Fibroblast of peridontal ligament (primary cell): ENCODE measurements around the gene TRPC4AP.

Experiments used
- DNase-seq: peaks from one replicate; pipeline ENCODE4 v3.0.0-alpha.2; 2010; ENCODE audit errors: extremely low read depth

The TRPC4AP gene

DNA sequence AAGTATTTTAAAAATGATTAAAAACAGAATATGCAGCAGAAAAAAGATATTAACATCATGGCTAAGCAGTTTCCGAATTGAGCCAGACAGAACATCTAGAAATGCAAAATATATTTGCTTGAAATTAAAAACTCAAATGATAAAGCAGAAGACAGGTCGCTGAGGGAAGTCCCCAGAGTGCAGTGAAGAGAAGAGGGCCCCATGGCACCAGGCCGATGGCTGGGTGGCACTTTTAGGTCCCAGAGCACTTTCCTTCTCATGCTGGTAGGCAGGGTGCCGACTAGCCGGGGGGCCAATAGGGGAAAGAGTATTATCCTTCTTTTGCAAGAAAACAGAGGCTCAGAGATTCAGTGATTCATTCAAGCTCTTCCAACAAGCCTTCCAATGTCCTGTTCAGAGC is 78.1 kb downstream of the TRPC4AP start:
- no peak for DNase-seq

DNA sequence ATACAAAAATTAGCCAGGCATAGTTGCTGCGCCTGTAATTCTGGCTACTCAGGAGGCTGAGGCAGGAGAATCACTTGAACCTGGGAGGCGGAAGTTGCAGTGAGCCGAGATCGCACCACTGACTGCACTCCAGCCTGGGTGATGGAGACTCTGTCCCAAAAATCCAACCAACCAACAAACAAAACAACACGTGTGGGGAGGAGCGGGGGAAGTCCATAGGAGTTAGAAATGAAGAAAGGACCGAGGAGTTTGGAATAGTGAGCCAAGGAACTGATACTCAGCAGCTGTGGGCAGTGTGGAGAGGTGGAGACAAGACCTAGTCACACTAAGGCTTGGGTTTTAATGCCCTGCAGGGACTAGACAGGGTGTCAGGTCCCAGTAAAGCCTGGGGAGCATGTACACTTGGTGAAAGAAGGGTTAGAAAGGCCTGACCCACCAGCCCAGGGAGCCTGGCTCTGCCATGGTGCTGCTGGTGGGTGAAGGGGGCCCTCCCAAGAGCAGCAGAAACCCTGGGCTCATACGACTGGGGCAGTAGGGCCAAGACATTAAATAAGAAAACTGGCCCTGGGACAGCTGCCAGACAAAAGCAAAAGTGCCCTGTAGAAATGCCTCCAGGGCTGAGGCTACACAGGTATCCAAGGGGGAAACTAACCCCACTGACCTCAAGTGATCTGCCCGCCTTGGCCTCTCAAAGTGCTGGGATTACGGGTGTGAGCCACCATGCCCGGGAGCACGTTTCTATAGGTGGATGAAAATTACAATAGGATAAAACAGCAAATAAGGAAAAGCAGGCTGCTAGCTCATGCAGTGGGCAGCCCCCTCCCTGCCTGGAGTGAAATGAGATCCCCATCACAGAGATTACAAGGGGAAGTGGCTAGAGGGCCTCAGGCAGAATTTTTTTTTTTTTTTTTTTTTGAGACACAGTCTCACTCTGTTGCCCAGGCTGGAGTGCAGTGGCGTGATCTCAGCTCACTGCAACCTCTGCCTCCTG is 78.9 kb downstream of the TRPC4AP start:
- no peak for DNase-seq

DNA sequence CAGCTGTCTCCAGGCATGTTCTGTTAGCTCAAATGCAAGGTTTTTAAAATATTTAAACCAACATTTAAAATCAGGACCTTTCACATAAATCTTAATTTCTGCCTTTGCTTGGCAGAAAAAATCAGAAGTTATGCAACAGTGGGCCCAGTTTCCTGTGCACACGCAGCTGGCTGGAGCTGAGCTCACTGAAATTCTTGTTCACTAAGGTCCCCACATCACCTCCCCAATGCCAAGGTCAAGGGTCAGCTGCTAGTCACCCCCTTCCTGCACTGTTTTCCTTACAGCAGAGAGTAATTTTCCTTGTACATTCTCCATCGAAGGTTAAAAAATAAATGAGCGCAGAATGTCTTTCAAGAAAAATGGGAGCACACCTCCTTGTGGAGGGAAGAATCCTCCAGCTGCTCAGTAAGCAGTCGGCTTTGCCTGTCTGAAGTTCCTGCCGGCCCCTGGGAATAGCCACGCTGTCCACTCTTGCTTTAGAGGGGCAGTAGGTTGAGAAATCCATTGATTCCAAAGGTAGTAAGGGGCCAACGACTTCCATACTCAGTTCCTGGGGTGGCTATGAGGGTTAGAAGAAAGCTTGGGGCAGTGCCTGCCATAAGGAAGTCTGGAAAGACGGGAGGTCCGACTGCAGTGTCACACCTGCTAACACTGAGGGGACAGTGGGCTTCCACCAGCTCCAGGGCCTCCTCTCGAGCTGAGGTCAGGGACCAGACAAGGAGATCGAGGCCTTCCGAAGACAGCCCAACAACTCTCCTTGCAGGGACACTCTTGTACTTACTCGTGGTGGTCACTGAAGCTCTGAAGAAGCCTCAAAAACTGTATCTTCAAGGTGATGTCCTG is 80.2 kb downstream of the TRPC4AP start:
- DNase-seq: no peak

DNA sequence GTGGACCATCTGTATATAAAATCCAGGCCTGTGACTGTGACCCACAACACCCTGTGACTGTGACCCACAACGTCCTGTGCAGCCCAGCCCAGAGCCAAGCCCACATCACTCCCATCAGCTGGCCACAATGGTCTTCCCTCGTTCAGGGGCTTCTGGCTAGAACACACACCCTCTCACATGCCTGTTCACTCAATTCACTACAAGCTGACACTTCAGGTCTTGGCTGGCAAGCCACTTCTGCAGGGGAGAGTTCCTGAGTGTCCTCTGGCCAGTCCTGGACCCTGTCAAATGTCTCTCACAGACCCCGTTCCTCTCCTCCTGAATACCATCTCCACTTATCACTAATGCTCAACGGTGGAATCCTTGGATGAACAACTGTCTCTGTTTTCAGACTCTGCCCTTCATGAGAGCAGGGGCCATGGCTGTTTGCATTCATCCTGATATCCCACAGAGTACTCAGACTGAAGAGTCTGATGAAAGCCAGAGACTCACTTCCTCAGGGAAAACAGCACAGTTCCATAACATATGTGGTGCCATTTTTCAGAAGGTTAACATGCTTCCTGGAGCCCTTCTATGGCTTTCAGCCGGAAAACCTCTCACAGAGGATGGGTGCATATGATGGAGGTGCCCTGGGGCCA is 80.9 kb downstream of the TRPC4AP start:
- DNase-seq: no peak

DNA sequence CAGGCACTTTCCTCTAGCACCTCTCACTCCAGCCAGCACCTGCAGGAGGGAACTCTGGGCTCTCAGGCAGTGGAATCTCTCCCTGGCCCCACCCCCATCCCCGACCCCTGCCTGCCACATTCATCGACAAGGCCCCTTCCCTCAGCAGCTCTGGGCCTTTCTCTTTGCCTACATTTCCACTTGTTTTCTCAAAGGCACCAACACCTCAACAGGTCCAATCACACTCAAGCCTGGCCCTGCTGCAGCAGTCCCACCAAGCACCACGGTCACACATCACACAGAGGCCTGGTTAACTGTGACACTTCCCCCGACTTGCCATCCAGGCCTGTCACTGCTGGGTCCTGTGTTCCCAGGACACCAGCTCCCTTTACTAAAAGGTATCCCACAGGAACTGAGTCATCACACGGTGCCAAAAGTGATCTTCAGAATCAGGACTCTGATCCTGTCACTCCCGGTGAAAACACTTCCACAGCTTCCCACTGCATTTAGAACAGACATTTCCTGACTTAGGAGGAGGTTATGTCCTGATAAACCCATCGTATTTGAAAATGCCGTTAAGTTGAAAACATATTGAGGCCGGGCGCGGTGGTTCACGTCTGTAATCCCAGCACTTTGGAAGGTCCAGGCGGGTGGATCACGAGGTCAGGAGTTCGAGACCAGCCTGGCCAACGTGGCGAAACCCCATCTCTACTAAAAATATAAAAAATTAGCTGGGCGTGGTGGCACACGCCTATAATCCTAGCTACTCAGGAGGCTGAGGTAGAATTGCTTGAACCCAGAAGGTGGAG is 82.0 kb downstream of the TRPC4AP start:
- DNase-seq: no peak

DNA sequence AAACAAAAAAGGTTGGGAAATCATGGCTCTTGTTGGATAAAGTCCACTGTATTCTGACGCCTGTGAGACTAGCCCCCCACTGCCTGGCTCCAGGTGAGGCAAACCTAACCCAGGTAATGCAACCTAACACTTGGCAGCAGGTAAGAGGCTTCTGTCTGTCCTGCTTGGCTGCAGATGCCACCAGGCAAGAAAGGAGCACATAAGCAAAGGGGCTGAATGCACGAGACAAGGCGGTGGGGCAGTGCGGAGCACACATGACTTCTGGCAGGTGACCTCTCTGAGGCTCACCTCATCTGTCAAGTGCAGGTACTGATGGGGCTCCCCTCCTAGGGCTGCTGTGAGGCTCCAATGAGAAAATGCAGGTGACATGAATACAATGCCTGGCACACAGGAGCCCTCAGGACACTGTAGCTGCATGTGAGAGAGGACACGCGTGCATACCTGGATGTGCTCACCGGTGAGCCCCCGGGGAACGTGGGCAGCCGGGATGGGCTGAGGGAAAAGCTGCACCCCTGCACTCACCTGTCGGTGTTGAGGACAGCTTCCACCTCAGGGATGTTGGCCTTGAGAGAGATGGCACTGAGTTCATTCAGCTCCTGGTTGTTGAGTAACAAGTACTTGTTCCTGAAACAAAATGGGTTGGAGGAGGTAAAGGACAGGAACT is 82.8 kb downstream of the TRPC4AP start:
- no peak for DNase-seq

DNA sequence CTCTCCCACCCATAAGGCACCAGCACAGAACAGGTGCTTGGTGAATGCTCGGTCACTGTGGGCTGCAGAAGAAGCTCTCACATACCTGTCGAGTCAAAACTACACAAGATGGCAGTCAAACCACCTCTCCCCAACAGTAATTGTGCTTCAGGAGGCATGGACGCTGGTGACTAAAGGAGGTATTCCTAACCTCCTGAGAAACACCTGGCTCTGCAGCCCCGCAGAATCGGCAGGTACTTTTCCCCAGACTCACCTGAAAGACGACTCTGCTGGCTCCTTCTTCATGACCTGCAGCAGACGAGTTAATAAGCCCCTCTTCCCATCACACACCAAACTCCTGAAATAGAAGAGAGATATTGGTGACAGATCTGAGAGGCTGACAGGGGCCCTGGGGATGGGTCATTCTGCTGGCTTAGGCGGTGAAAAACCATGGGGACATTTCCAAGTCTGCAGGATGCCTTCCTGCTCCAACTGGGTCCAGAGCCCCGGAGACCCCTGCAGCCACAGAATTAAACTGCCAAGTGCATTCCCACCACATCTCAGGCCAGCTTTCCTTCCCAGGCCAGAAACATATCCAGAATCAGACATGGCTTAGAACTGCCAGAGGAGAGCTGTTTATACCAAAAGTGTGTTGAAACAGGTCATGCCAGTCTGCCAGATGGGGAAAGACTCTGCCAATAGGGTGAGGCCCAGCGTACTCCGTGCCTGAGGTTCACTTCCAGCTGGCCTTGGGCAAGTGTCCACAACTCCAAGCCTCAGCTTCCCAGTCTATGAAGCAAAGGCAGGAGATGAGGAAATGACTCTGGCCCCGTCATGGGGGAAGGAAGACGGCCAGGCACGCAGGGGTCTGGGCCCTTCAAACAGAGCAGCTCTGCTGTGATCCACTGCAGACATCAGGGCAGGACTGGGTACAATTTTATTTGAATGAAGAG is 83.9 kb downstream of the TRPC4AP start:
- peak; percentile 58 for DNase-seq

DNA sequence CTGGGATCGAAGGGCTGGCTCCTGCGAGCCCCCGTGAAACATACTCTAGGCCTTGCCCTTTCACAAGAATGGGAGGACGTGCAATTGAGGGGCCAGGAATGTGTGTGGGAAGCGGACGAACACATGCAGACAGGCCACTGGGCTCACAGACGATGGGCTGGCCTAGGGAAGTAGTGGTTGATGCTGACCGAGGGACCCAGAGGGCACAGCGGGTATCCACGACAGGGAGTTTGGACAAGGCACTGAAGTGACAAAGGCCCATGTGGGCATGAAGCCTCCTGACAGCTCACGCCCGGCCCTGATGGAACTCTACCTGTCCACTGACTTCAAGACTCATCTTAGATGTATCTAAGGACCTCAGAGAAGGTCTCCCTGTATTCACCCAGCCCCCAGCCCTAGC is 84.7 kb downstream of the TRPC4AP start:
- DNase-seq: no peak

DNA sequence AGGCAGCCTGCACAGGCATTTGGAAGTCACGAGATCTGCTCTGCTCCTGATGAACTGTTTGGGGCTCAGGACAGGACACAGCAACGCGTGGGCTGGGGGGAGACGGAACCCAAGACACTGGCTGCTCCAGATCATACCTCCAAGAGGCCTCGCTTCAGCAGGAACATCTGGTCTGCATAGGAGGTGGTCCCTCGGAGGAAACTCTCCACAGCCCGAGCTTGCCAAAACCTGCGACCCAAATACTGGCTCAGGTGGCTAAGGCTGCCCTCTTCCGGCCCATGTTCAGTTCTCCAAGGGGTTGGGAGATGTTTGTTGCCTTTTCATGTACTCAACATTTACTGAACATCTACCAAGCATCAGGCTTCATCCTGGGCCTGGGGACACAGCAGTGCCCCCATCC is 85.2 kb downstream of the TRPC4AP start:
- no peak for DNase-seq

DNA sequence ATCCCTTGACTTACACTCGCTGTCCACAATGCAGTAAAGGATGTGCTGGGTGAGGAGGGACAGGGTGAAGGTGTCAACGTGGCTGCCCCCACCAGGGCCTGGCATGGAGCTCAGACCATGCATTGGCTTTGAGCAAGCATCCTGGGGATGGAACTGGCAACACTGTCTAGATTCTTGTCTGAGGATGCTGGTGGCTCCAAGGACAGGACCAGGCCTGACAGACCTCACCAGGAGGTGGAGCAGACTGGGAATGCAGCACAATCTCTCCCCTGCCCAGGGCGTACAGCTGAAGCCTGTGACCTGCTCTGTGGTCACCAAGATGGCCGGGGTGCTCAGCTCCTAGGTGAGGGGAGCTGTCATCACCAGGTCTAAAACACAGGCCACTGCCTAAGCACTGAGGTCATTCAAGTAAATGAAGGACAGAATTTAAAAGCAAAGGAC is 86.1 kb downstream of the TRPC4AP start:
- no peak for DNase-seq

DNA sequence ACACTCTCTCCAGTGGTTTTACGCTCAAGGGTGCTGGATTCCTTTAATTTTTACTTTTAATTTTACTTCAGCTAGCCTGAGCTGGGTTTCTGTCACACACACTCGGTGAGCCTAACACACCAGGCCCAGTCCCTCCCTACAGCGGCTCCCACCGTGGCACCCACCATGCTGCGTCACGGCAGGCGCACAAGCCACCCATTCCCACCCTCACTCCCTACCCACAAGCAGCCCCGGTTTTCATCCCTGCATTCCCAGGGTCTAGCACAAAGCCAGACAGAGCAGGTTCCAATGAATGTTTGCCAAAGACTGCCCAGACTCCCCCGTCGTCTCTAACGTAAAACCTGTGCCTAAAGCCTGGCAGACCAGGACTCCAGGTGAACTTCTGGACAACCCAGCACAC is 86.6 kb downstream of the TRPC4AP start:
- no peak for DNase-seq

DNA sequence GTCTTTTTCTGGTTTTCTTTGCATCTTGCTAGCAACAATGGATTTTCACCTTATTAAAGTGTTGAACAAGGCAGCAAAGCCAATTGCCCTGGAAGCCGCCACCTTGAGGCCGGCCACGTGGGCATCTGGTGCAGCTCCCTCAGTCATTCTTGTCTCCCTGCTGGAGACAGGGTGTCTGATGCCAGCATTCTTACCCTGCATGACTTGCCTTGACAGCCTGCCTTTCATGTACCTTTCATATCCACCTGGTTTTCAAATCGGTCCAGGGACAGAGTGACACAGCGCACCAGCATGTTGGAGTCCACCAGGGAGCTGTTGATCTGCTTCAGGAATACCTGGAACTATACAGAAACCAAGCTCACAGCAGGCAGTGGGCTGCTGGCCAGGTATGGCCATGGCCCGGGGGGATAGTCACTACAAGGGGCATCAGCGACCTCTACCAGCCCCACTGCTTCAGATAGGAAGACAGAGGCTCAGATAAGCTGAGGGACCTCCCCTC is 87.1 kb downstream of the TRPC4AP start:
- DNase-seq: no peak

DNA sequence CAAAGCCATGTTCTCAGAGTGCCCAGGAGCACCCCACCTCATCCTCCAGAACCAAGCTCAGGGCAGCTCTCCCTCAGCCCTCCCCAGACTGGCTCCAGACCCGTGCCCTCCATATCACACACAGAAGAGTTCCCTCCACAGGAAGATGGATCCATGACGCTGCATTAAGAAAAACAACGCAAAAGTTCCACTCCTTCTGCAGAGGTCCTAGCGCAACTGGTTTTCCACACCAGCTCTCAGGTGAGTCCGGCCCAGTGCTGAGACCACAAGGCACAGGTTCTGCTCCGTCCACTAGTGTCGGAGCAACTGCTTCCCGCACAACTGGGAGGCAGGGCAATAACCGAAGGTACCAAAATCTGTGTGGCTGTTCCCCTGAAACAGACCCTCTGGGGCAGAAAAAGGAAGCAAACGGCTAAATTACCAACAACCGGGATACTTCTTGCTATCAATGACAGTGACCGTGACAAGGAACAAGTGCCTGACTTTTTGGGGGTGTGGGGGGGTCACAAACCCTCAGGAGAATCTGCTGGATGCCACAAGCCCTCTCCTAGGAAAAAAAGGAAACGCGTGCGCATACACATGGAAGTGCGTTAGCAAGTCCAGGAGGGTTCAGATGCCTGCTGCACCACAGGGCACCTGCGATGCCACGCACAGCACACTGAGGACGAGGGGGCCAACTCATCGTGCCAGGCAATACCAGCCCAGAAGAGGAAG is 87.7 kb downstream of the TRPC4AP start:
- no peak for DNase-seq

DNA sequence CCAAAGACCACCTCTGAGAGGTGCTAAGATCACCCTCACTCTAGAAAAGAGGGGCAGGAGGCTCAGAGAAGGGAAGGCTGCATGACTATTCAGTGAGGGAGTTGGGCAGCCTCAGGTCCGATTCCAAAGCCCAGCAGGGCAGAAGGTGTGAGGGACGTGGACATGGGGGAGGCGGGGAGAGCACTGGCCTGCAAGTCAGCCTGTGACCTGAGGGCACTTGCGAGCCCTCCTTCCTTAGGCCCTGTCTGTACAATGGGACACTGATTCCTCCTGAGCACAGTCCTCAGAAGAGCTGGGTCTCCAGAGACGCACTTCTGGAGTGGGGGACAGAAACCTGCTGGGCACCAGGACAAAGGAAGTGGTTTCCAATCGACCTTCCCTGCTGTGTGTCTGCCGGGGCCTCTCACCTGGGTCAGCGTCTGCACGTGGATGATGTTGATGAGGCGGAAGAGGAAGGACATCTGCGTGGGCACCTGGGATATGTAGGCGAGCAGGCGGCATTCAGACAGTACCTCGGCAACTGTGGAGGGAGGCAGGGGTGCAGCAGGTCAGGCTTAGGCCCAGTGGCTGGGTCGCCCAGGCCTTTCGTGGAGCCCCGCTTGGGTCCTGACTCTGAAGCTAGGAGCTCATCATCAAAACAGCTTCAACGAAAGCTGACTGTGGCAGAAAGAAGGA is 88.4 kb downstream of the TRPC4AP start:
- no peak for DNase-seq

DNA sequence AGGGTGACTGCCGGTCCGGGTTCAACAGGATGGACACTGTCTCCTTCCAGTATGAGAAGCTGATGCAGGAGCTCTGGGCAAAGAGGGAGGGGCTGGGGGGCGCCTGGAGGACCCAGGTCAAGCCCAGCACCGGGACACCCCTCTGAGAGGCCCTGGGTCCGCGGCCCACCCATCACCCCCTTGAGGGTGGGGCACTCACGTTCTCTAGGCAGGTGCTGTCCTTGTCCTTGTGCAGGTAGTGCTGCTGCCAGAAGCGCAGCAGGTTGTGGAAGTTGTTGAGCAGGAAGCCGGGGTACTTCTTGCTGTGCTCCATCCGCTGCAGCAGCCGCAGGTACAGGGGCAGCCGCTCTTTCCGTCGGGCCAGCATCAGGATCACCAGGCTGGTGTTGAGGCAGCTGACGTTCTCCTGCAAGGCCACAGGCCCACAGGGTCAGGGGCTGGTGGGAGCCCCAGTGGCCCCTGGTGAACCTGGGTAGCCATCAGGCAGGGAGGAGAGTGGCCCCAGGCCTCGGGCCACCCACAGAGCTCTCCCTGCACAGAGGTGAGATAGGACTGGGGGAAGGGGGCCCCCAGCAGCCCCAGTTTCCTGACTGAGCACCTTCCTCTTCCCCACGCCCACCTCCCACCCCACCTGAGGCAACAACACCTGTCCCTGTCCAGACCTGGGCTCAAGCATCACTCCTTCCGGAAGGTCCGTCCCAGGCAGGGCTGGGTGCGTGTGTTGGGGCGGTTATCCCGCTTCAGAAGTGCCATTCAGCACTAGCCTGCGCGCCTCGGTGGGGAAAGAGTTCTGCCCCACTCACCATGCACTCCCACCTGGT is 89.2 kb downstream of the TRPC4AP start:
- DNase-seq: no peak

DNA sequence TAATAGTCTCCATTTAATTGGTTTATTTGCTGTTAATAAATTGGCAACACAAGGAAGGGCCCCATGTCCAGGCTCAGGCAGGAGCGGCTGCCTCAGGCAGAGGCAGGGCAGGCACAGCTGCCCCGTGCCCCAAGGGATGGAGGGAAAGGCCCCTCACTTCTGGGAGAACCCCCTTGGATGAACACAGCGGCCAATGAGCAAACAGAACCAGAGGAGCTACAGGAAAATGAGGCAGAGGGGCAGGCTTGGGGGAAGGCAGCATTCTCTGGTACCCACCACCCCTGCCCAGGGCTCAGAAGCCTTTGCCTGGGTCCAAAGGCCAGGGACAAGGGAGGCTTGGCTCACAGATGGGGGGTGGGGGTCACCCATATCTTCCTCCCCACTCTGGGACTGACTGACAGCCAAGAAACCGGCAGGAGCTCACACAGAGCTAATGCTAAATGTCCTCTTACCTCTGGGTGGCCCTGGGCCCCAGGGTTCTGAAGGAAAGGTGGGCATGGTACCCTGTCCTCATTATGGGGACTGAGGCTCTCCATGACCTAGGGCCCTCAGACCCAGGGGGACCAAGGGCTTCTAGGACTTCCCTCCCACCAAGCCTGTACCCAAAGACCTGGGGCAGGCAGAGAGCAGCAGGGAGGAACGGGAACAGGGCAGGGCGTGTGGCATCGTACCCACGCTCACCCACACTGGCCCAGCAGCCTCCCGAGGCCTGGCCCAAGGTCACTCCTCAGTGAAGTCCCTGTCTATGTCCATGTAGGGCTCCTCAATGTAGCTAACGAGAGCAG is 90.0 kb downstream of the TRPC4AP start:
- no peak for DNase-seq
